K562 (cell line): Measurements from ENCODE around the gene BCL2L13. TPM values are rescaled to one million over a fixed set of nuclear protein-coding genes. Genes with fewer than 3 reads are reported as not detected.

ENCODE experiments used
- ATAC-seq: fragments of 200-7000 bp; cut with Tn5 transposase; 3 replicates; pipeline ENCODE4 v1.9.1; 2020; ENCODE audit warnings: moderate library complexity
- BruUV-seq: library from RNA; stranded (reverse); fragments of 400-500 nt; replicated peaks from 2 replicates; lab custom pipeline; 2021; lab: Mats Ljungman, UMichigan
- CTCF ChIA-PET: fragments of 300-600 bp; formaldehyde crosslinking; extraction: SDS; loops from one replicate; lab custom pipeline; 2021; ENCODE audit warnings: low intra/inter-chr PET ratio; lab: Yijun Ruan, JAX
- POLR2A ChIA-PET: fragments of 300-600, 350-650 bp; sonication (Branson Sonifier 250); formaldehyde crosslinking; extraction: SDS; loops from one replicate; lab custom pipeline; 2021; ENCODE audit warnings: antibody characterized with exemption, inconsistent platforms; lab: Yijun Ruan, JAX
- DNase-seq, 4 experiments: peaks; one replicate each; pipeline versions ENCODE4 v3.0.0 to v3.0.0-alpha.2; 2011 to 2018; ENCODE audit warnings: low spot score in 3 of 4, mixed read lengths in 3 of 4; ENCODE audit errors: extremely low read depth in 1 of 4
- FAIRE-seq: peaks from 2 replicates; lab custom pipeline; 2011; peaks lifted over from hg19 to GRCh38; lab: Jason Lieb, UNC
- H2AFZ ChIP-seq: 2 replicates; pipeline ENCODE4 v1.6.0; 2011; ENCODE audit warnings: low read depth, low read length, control low read depth, inconsistent platforms
- H3K27ac ChIP-seq: fragments of 200-600 bp; 3 replicates; pipeline ENCODE4 v1.8.0; 2011; ENCODE audit warnings: low read depth, mild to moderate bottlenecking, control low read depth, inconsistent platforms, low read length, moderate library complexity, mixed read lengths; ENCODE audit errors: extremely low read depth
- H3K27me3 ChIP-seq, 2 experiments: fragments of 300-600 bp in 1 of 2; 2 replicates in 1 of 2; 3 replicates in 1 of 2; pipeline versions ENCODE4 v1.6.0 to v1.8.0; 2011; ENCODE audit warnings: inconsistent platforms in 2 of 2, low read length in 2 of 2, mild to moderate bottlenecking in 1 of 2, mixed read lengths in 1 of 2, moderate library complexity in 1 of 2; ENCODE audit not compliant: control insufficient read depth in 2 of 2, insufficient read depth in 2 of 2
- H3K36me3 ChIP-seq: fragments of 300-600 bp; 3 replicates; pipeline ENCODE4 v1.8.0; 2011; ENCODE audit warnings: mild to moderate bottlenecking, low read length, inconsistent platforms; ENCODE audit not compliant: control insufficient read depth, insufficient read depth
- H3K4me1 ChIP-seq, 2 experiments: fragments of 200-600 bp in 1 of 2; replicated peaks in 1 of 2; 2 replicates in 1 of 2; 3 replicates in 1 of 2; pipeline versions ENCODE4 v1.5.1 to v1.8.0; 2011; ENCODE audit warnings: inconsistent platforms in 2 of 2, low read length in 2 of 2, mild to moderate bottlenecking in 1 of 2, mixed read lengths in 1 of 2, moderate library complexity in 1 of 2; ENCODE audit not compliant: control insufficient read depth in 2 of 2, insufficient read depth in 2 of 2
- H3K4me2 ChIP-seq: 2 replicates; pipeline ENCODE4 v1.6.1; 2011; ENCODE audit warnings: low read length, control low read depth, inconsistent platforms, mixed read lengths; ENCODE audit not compliant: insufficient read depth
- H3K4me3 ChIP-seq: fragments of 200-600 bp; sonication (generic), shearing (Covaris generic); 2 replicates; pipeline ENCODE4 v1.5.1; 2016; ENCODE audit warnings: control low read depth, inconsistent platforms
- H3K79me2 ChIP-seq: fragments of 200-600 bp; 3 replicates; pipeline ENCODE4 v1.8.0; 2011; ENCODE audit warnings: low read length, inconsistent platforms; ENCODE audit not compliant: control insufficient read depth, insufficient read depth
- H3K9ac ChIP-seq, 2 experiments: 2 replicates each; pipeline versions ENCODE4 v1.6.0 to v1.6.1; 2011; ENCODE audit warnings: low read depth in 2 of 2, low read length in 2 of 2, control low read depth in 1 of 2, inconsistent platforms in 1 of 2, mild to moderate bottlenecking in 1 of 2, mixed read lengths in 1 of 2; ENCODE audit not compliant: insufficient read depth in 1 of 2
- H3K9me1 ChIP-seq: one replicate; pipeline ENCODE4 v1.6.0; 2011; ENCODE audit warnings: inconsistent platforms, mild to moderate bottlenecking, low read length, moderate library complexity; ENCODE audit not compliant: control insufficient read depth, insufficient read depth
- H3K9me3 ChIP-seq: replicated peaks from 2 replicates; pipeline ENCODE4 v1.5.1; 2011; ENCODE audit warnings: low read depth, low read length, inconsistent platforms; ENCODE audit not compliant: control insufficient read depth, insufficient read depth
- H4K20me1 ChIP-seq: replicated peaks from 2 replicates; pipeline ENCODE4 v1.6.1; 2011; ENCODE audit warnings: low read length, inconsistent platforms, mixed read lengths; ENCODE audit not compliant: control insufficient read depth, insufficient read depth
- CBX8 ChIP-seq: fragments of 200-600 bp; sonication (generic); IDR thresholded peaks from 2 replicates; pipeline ENCODE4 v1.6.1; 2012; ENCODE audit warnings: borderline replicate concordance, mixed run types, low read depth, mild to moderate bottlenecking, moderate library complexity, mixed read lengths, low read length, control low read depth, inconsistent platforms; ENCODE audit not compliant: poor library complexity, severe bottlenecking; ENCODE audit errors: extremely low read depth
- CEBPG ChIP-seq, 3 experiments: fragments of 200-800 bp in 1 of 3; sonication (Bioruptor generic) in 1 of 3; sonication (generic) in 1 of 3; formaldehyde crosslinking in 1 of 3; IDR thresholded peaks in 2 of 3; conservative IDR thresholded peaks in 1 of 3; 2 replicates each; pipeline versions ENCODE4 v1.6.1 to v1.8.0; 2016 to 2022; ENCODE audit warnings: missing compliant biosample characterization in 2 of 3, missing genetic modification characterization in 2 of 3, mild to moderate bottlenecking in 1 of 3, missing genetic modification reagents in 1 of 3
- EP400 ChIP-seq: fragments of 450-650 bp; IDR thresholded peaks from 2 replicates; pipeline ENCODE4 v1.6.1; 2017; ENCODE audit warnings: antibody characterized with exemption, mild to moderate bottlenecking, moderate library complexity
- HMG20B ChIP-seq: fragments of 250-450 bp; sonication (Bioruptor Pico); IDR thresholded peaks from 2 replicates; pipeline ENCODE4 v1.5.0; 2021; ENCODE audit warnings: mild to moderate bottlenecking
- ILK ChIP-seq: fragments of 450-650 bp; IDR thresholded peaks from 2 replicates; pipeline ENCODE4 v1.6.1; 2016; ENCODE audit warnings: missing genetic modification characterization, low read depth, mild to moderate bottlenecking, missing compliant biosample characterization, moderate library complexity, borderline replicate concordance
- MED1 ChIP-seq: sonication (generic); formaldehyde crosslinking; IDR thresholded peaks from 2 replicates; pipeline ENCODE4 v1.8.1; 2023; ENCODE audit warnings: missing genetic modification reagents, borderline replicate concordance
- PCBP2 ChIP-seq: fragments of 200-400 bp; formaldehyde crosslinking; IDR thresholded peaks from 2 replicates; pipeline ENCODE4 v1.6.1; 2018; ENCODE audit warnings: low read length, low read depth, mild to moderate bottlenecking, moderate library complexity; ENCODE audit not compliant: poor library complexity, severe bottlenecking
- PHB2 ChIP-seq: fragments of 450-650 bp; IDR thresholded peaks from 2 replicates; pipeline ENCODE4 v1.6.1; 2017; ENCODE audit warnings: low read depth
- SOX6 ChIP-seq: fragments of 450-650 bp; IDR thresholded peaks from 2 replicates; pipeline ENCODE4 v1.6.1; 2014; ENCODE audit warnings: mild to moderate bottlenecking
- SP1 ChIP-seq: sonication (generic); formaldehyde crosslinking; IDR thresholded peaks from 2 replicates; pipeline ENCODE4 v1.8.1; 2022; ENCODE audit warnings: mild to moderate bottlenecking, missing genetic modification reagents
- TFAP4 ChIP-seq: sonication (generic); formaldehyde crosslinking; IDR thresholded peaks from 2 replicates; pipeline ENCODE4 v1.8.0; 2022; ENCODE audit warnings: missing genetic modification reagents, mild to moderate bottlenecking, moderate library complexity, borderline replicate concordance
- ZNF445 ChIP-seq: fragments of 250-450 bp; sonication (Bioruptor Pico); IDR thresholded peaks from 2 replicates; pipeline ENCODE4 v1.4.0; 2020; ENCODE audit warnings: low read depth, mild to moderate bottlenecking, moderate library complexity
- WGBS: fragments of 100-300 bp; shearing (Covaris generic); methylation state at CpG from one replicate; pipeline ENCODE4 v1.1.6; 2016; ENCODE audit warnings: low coverage, mixed read lengths; ENCODE audit not compliant: insufficient coverage; ENCODE audit errors: missing lambda C conversion rate; 5-methylcytosine and 5-hydroxymethylcytosine counted together
- in situ Hi-C: fragments of 300-500 bp; cut with MboI; formaldehyde crosslinking; loops from 4 replicates; pipeline ENCODE4 v1.15.0; 2018; ENCODE audit warnings: inconsistent platforms, mixed read lengths
- intact Hi-C: fragments of 100-400 bp; cut with micrococcal nuclease; formaldehyde crosslinking; loops from 2 replicates; pipeline ENCODE4 v1.14.2; 2022
- polyA plus RNA-seq, 8 experiments: library from polyadenylated mRNA; depleted of rRNA in 4 of 8; stranded (reverse) in 5 of 8; unstranded in 3 of 8; fragments of >200 nt; fragmentation: Nextera tagmentation in 2 of 8; fragmentation: Illumina TruSeq in 1 of 8; extraction: Ambion mirVana in 2 of 8; extraction: Trizol in 1 of 8; gene quantifications; 2 replicates each; pipeline versions ENCODE4 v1.2.1 to v1.2.3, GENCODE V29; 2011 to 2014; ENCODE audit warnings: inconsistent platforms in 1 of 8, missing spikeins in 1 of 8
- total RNA-seq, 7 experiments: library from RNA; depleted of rRNA in 6 of 7; stranded (reverse); fragments of >200 nt in 6 of 7; fragmentation: Illumina TruSeq in 2 of 7; extraction: Trizol in 2 of 7; gene quantifications; 2 replicates each; pipeline versions ENCODE4 v1.2.1 to v1.2.3, GENCODE V29; 2011 to 2021; ENCODE audit warnings: low replicate concordance in 1 of 7
- TF ChIP-seq, protein P1 (sequence below): sonication (generic); formaldehyde crosslinking; IDR thresholded peaks from 2 replicates; pipeline ENCODE4 v1.8.1; 2023; ENCODE audit warnings: mild to moderate bottlenecking, missing genetic modification reagents

BCL2L13 gene
- total and polyA plus RNA-seq, 9 of the 15 experiments (the other 6 are each of a cell fraction or from before 2014, with no cell fraction given), result 41.5 to 63.4 (median 56.5) TPM

- Histone ChIP-seq H3K27me3 (no peaks in the 10 kb centered on the region), H4K20me1 (no peaks in the 10 kb centered on the region), H3K9ac (no peak overlapping the region), H3K36me3 (peaks cover 47% of the 10 kb centered on the region), H3K9me3 (no peaks in the 10 kb centered on the region), H3K79me2 (no peaks in the 10 kb centered on the region), H2AFZ (no peak overlapping the region), H3K9me1 (no peaks in the 10 kb centered on the region), H3K4me2 (no peak overlapping the region), H3K27ac (no peak overlapping the region), H3K4me3 (no peak overlapping the region), H3K4me1 (no peaks in the 10 kb centered on the region)
- ATAC-seq (no peak), DNase-seq (no peak), FAIRE-seq (no peak)
- no TSS peak for BruUV-seq
- ChIA-PET CTCF (no interaction called here), POLR2A (no interaction called here)
- intact Hi-C loops (no loop called here), in situ Hi-C loops (no loop called here)
- TF ChIP-seq CEBPG (CRISPR knock-in tag; IDR thresholded peaks at IDR 0.05) (no peak), CEBPG (tag; conservative IDR thresholded peaks at IDR 0.05 in 1 of 2, IDR thresholded peaks at IDR 0.05 in 1 of 2) (peak; percentile 61 to 65), PHB2 (no peak)
Measured at GRCh38 chr22:17698948-17699347, 60.4 kb downstream of the BCL2L13 start.

GRCh38 chr22:17699696-17700340, 61.3 kb downstream of the BCL2L13 start:
- no peak overlapping the region for H3K4me2 ChIP-seq
- no peak overlapping the region for H2AFZ ChIP-seq
- no peak overlapping the region for H3K4me3 ChIP-seq
- intact Hi-C loops (no loop called here), in situ Hi-C loops (no loop called here)
- no peaks in the 10 kb centered on the region for H3K9me1 ChIP-seq
- BruUV-seq, result no TSS peak
- peaks cover 48% of the 10 kb centered on the region; the same call in 2 of the 3 replicates for H3K36me3 ChIP-seq
- ATAC-seq (no peak), FAIRE-seq (no peak), DNase-seq (no peak)
- no peaks in the 10 kb centered on the region for H3K27me3 ChIP-seq
- no peaks in the 10 kb centered on the region for H3K9me3 ChIP-seq
- H3K79me2 ChIP-seq, result no peaks in the 10 kb centered on the region
- no peak overlapping the region for H3K27ac ChIP-seq
- no peaks in the 10 kb centered on the region for H3K4me1 ChIP-seq
- POLR2A ChIA-PET, result no interaction called here
- WGBS, result 77% methylated on average over 7 of the region's 7 CpGs
- no peaks in the 10 kb centered on the region for H4K20me1 ChIP-seq
- no peak overlapping the region for H3K9ac ChIP-seq
- CTCF ChIA-PET, result no interaction called here
- TF ChIP-seq EP400, result no peak
- no peak for TF ChIP-seq SOX6
- TF ChIP-seq CBX8, result no peak
- TF ChIP-seq SP1, result no peak
- no peak for TF ChIP-seq MED1 (CRISPR knock-in tag)
- no peak for TF ChIP-seq TFAP4 (CRISPR knock-in tag)
- TF ChIP-seq ZNF445 (CRISPR knock-in tag), result no peak
- TF ChIP-seq PCBP2, result no peak
- TF ChIP-seq HMG20B (CRISPR knock-in tag), result no peak
- TF ChIP-seq ILK (tag), result no peak
- TF ChIP-seq, protein P1, sequence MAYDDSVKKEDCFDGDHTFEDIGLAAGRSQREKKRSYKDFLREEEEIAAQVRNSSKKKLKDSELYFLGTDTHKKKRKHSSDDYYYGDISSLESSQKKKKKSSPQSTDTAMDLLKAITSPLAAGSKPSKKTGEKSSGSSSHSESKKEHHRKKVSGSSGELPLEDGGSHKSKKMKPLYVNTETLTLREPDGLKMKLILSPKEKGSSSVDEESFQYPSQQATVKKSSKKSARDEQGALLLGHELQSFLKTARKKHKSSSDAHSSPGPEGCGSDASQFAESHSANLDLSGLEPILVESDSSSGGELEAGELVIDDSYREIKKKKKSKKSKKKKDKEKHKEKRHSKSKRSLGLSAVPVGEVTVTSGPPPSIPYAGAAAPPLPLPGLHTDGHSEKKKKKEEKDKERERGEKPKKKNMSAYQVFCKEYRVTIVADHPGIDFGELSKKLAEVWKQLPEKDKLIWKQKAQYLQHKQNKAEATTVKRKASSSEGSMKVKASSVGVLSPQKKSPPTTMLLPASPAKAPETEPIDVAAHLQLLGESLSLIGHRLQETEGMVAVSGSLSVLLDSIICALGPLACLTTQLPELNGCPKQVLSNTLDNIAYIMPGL (CRISPR knock-in tag), result no peak
